GM19324 (cell line): ENCODE results near the gene MTHFS.
"Not testable (repeated sequence)": the region's sequence is repeated elsewhere in the genome, so short reads cannot be mapped to it uniquely, and the experiment has no call there.

Experiments used
- ATAC-seq: cut with Tn5 transposase; IDR thresholded peaks from one replicate; pipeline ENCODE4 v1.9.1; 2021; ENCODE audit warnings: mild to moderate bottlenecking, moderate library complexity; ENCODE audit not compliant: unreplicated experiment, low FRiP score

The MTHFS gene

GRCh38 chr15:79896634-79897379 lies at the start of gene MTHFS:
TSS of gene MTHFS (minus strand) at chr15:79897014. CDS start at chr15:79896988, 26 bp downstream.
- ATAC-seq = peak; percentile 83

GRCh38 chr15:79944622-79945021 lies 47.8 kb upstream of the MTHFS start:
- ATAC-seq = no peak

- no peak for ATAC-seq
These were observed 47.0 kb upstream of the MTHFS start for GRCh38 chr15:79943820-79944219.

- no peak for ATAC-seq
These were observed 46.1 kb upstream of the MTHFS start for GRCh38 chr15:79942741-79943481.

GRCh38 chr15:79939399-79939798 lies 42.6 kb upstream of the MTHFS start:
- ATAC-seq = no peak

- ATAC-seq = no peak
These were observed 41.3 kb upstream of the MTHFS start for GRCh38 chr15:79938143-79938542.

GRCh38 chr15:79935556-79936201 lies 38.9 kb upstream of the MTHFS start:
- ATAC-seq = not testable (repeated sequence)

GRCh38 chr15:79933231-79933630 lies 36.4 kb upstream of the MTHFS start:
- ATAC-seq = no peak

- no peak for ATAC-seq
These were observed 35.6 kb upstream of the MTHFS start for GRCh38 chr15:79932447-79932846.

- ATAC-seq = no peak
These were observed 33.7 kb upstream of the MTHFS start for GRCh38 chr15:79930516-79930915.

GRCh38 chr15:79929412-79929811 lies 32.6 kb upstream of the MTHFS start:
- ATAC-seq = no peak

GRCh38 chr15:79926116-79926515 lies 29.3 kb upstream of the MTHFS start:
- ATAC-seq = not testable (repeated sequence)

- no peak for ATAC-seq
These were observed 27.6 kb upstream of the MTHFS start for GRCh38 chr15:79924379-79924778.

- peak; percentile 98 for ATAC-seq
These were observed 26.8 kb upstream of the MTHFS start for GRCh38 chr15:79923515-79924169.

- peak; percentile 43 for ATAC-seq
These were observed 26.3 kb upstream of the MTHFS start for GRCh38 chr15:79923079-79923514.

GRCh38 chr15:79922512-79923078 lies 25.8 kb upstream of the MTHFS start:
- ATAC-seq = no peak

- ATAC-seq = no peak
These were observed 23.1 kb upstream of the MTHFS start for GRCh38 chr15:79919749-79920511.

- no peak for ATAC-seq
These were observed 22.4 kb upstream of the MTHFS start for GRCh38 chr15:79919090-79919748.

- ATAC-seq = no peak
These were observed 21.5 kb upstream of the MTHFS start for GRCh38 chr15:79918278-79918677.
